GM23338 (cell line): ENCODE data around the gene KLHL28. TPM values are rescaled to one million over a fixed set of nuclear protein-coding genes. Genes with fewer than 3 reads are reported as not detected.

Experiments
- EZH2 ChIP-seq: fragments of 200-600 bp; sonication (generic); IDR thresholded peaks from one replicate; pipeline ENCODE4 v1.8.0; 2017; ENCODE audit warnings: antibody characterized with exemption, mild to moderate bottlenecking, low read depth; ENCODE audit not compliant: unreplicated experiment
- EZH2phosphoT487 ChIP-seq: fragments of 200-600 bp; sonication (generic); IDR thresholded peaks from one replicate; pipeline ENCODE4 v1.8.1; 2018; ENCODE audit warnings: antibody characterized with exemption; ENCODE audit not compliant: unreplicated experiment
- JUNB ChIP-seq: IDR thresholded peaks from one replicate; pipeline ENCODE4 v1.6.1; 2016; ENCODE audit warnings: antibody characterized with exemption; ENCODE audit not compliant: unreplicated experiment
- STAT1 ChIP-seq: IDR thresholded peaks from one replicate; pipeline ENCODE4 v1.6.1; 2016; ENCODE audit warnings: antibody characterized with exemption; ENCODE audit not compliant: unreplicated experiment
- ZNF114 ChIP-seq: fragments of 250-450 bp; sonication (Bioruptor Pico); IDR thresholded peaks from 2 replicates; pipeline ENCODE4 v1.5.0; 2020; ENCODE audit warnings: mild to moderate bottlenecking, moderate library complexity
- ZNF331 ChIP-seq: fragments of 250-450 bp; sonication (Bioruptor Pico); IDR thresholded peaks from 2 replicates; pipeline ENCODE4 v1.5.0; 2020; ENCODE audit warnings: low read depth, mild to moderate bottlenecking, moderate library complexity
- polyA plus RNA-seq: library from polyadenylated mRNA; unstranded; fragments of >200 nt; fragmentation: Nextera tagmentation; extraction: Ambion mirVana; gene quantifications from 2 replicates; pipeline ENCODE4 v1.2.1, GENCODE V29; 2016
- total RNA-seq: library from RNA; depleted of rRNA; stranded (reverse); fragments of >200 nt; shearing (Covaris generic); gene quantifications from 2 replicates; pipeline ENCODE4 v1.2.3, GENCODE V29; 2014
- TF ChIP-seq, protein P1 (sequence below): fragments of 250-450 bp; sonication (Bioruptor Pico); IDR thresholded peaks from 2 replicates; pipeline ENCODE4 v1.5.0; 2020; ENCODE audit warnings: mild to moderate bottlenecking, moderate library complexity
- TF ChIP-seq, protein P2 (sequence below), 2 experiments: fragments of 200-600 bp in 1 of 2; sonication (generic) in 1 of 2; conservative IDR thresholded peaks; 2 replicates each; pipeline versions ENCODE4 v1.5.1 to v1.6.1; 2016 to 2017; ENCODE audit warnings: antibody characterized with exemption in 2 of 2, low read depth in 2 of 2, mild to moderate bottlenecking in 2 of 2, moderate library complexity in 1 of 2
- TF ChIP-seq, protein P3 (sequence below): IDR thresholded peaks from 2 replicates; pipeline ENCODE4 v1.6.1; 2016; ENCODE audit warnings: antibody characterized with exemption

Gene KLHL28
- total and polyA plus RNA-seq, 2 experiments from 2014 or later = 7.7 to 10.6 TPM

DNA sequence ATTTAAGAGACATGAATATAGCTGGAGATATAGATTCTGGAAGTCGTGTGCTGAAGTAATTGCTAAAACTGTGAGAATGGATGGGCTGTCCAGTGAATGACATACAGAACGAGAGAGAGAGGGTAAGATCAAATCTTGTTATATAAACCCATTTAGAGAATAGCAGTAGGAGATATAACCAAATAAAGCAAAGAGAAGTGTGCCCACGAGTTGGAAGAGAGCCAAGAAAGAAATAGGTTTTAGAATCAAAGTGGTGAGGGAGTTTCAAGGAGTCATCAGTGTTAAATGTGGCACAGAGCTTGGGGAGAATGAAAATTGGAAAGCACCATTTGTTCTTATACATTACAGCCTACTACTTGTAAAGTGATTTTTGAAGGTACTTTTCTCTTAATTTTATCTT lies 19.5 kb upstream of the KLHL28 start (continued):
- TF ChIP-seq, protein P1, sequence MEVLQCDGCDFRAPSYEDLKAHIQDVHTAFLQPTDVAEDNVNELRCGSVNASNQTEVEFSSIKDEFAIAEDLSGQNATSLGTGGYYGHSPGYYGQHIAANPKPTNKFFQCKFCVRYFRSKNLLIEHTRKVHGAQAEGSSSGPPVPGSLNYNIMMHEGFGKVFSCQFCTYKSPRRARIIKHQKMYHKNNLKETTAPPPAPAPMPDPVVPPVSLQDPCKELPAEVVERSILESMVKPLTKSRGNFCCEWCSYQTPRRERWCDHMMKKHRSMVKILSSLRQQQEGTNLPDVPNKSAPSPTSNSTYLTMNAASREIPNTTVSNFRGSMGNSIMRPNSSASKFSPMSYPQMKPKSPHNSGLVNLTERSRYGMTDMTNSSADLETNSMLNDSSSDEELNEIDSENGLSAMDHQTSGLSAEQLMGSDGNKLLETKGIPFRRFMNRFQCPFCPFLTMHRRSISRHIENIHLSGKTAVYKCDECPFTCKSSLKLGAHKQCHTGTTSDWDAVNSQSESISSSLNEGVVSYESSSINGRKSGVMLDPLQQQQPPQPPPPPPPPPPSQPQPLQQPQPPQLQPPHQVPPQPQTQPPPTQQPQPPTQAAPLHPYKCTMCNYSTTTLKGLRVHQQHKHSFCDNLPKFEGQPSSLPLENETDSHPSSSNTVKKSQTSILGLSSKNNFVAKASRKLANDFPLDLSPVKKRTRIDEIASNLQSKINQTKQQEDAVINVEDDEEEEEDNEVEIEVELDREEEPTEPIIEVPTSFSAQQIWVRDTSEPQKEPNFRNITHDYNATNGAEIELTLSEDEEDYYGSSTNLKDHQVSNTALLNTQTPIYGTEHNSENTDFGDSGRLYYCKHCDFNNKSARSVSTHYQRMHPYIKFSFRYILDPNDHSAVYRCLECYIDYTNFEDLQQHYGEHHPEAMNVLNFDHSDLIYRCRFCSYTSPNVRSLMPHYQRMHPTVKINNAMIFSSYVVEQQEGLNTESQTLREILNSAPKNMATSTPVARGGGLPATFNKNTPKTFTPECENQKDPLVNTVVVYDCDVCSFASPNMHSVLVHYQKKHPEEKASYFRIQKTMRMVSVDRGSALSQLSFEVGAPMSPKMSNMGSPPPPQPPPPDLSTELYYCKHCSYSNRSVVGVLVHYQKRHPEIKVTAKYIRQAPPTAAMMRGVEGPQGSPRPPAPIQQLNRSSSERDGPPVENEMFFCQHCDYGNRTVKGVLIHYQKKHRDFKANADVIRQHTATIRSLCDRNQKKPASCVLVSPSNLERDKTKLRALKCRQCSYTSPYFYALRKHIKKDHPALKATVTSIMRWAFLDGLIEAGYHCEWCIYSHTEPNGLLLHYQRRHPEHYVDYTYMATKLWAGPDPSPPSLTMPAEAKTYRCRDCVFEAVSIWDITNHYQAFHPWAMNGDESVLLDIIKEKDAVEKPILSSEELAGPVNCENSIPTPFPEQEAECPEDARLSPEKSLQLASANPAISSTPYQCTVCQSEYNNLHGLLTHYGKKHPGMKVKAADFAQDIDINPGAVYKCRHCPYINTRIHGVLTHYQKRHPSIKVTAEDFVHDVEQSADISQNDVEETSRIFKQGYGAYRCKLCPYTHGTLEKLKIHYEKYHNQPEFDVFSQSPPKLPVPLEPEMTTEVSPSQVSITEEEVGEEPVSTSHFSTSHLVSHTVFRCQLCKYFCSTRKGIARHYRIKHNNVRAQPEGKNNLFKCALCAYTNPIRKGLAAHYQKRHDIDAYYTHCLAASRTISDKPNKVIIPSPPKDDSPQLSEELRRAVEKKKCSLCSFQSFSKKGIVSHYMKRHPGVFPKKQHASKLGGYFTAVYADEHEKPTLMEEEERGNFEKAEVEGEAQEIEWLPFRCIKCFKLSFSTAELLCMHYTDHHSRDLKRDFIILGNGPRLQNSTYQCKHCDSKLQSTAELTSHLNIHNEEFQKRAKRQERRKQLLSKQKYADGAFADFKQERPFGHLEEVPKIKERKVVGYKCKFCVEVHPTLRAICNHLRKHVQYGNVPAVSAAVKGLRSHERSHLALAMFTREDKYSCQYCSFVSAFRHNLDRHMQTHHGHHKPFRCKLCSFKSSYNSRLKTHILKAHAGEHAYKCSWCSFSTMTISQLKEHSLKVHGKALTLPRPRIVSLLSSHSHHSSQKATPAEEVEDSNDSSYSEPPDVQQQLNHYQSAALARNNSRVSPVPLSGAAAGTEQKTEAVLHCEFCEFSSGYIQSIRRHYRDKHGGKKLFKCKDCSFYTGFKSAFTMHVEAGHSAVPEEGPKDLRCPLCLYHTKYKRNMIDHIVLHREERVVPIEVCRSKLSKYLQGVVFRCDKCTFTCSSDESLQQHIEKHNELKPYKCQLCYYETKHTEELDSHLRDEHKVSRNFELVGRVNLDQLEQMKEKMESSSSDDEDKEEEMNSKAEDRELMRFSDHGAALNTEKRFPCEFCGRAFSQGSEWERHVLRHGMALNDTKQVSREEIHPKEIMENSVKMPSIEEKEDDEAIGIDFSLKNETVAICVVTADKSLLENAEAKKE (CRISPR knock-in tag) = no peak
- no peak for TF ChIP-seq ZNF114 (CRISPR knock-in tag)
- TF ChIP-seq JUNB = no peak
- TF ChIP-seq STAT1 = no peak
- no peak for TF ChIP-seq EZH2phosphoT487
- TF ChIP-seq, protein P2, sequence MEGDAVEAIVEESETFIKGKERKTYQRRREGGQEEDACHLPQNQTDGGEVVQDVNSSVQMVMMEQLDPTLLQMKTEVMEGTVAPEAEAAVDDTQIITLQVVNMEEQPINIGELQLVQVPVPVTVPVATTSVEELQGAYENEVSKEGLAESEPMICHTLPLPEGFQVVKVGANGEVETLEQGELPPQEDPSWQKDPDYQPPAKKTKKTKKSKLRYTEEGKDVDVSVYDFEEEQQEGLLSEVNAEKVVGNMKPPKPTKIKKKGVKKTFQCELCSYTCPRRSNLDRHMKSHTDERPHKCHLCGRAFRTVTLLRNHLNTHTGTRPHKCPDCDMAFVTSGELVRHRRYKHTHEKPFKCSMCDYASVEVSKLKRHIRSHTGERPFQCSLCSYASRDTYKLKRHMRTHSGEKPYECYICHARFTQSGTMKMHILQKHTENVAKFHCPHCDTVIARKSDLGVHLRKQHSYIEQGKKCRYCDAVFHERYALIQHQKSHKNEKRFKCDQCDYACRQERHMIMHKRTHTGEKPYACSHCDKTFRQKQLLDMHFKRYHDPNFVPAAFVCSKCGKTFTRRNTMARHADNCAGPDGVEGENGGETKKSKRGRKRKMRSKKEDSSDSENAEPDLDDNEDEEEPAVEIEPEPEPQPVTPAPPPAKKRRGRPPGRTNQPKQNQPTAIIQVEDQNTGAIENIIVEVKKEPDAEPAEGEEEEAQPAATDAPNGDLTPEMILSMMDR (conservative IDR thresholded peaks at IDR 0.05; ENCODE audit: low read depth in 2 of 2) = no peak
- no peak for TF ChIP-seq EZH2
- TF ChIP-seq, protein P3, sequence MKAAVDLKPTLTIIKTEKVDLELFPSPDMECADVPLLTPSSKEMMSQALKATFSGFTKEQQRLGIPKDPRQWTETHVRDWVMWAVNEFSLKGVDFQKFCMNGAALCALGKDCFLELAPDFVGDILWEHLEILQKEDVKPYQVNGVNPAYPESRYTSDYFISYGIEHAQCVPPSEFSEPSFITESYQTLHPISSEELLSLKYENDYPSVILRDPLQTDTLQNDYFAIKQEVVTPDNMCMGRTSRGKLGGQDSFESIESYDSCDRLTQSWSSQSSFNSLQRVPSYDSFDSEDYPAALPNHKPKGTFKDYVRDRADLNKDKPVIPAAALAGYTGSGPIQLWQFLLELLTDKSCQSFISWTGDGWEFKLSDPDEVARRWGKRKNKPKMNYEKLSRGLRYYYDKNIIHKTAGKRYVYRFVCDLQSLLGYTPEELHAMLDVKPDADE = no peak
- no peak for TF ChIP-seq ZNF331 (CRISPR knock-in tag)
